IPS-15b (cell line): ENCODE results near the gene LENG1.
"Not testable (repeated sequence)": the region's sequence is repeated elsewhere in the genome, so short reads cannot be mapped to it uniquely, and the experiment has no call there.

Experiments used
- H3K27me3 ChIP-seq: one replicate; pipeline ENCODE4 v1.6.1; 2013; ENCODE audit warnings: low read length; ENCODE audit not compliant: control insufficient read depth, insufficient read depth
- H3K36me3 ChIP-seq: one replicate; pipeline ENCODE4 v1.6.1; 2013; ENCODE audit warnings: low read length; ENCODE audit not compliant: control insufficient read depth, insufficient read depth
- H3K4me1 ChIP-seq: one replicate; pipeline ENCODE4 v1.6.1; 2013; ENCODE audit warnings: mild to moderate bottlenecking, low read length; ENCODE audit not compliant: control insufficient read depth, insufficient read depth
- H3K4me3 ChIP-seq: one replicate; pipeline ENCODE4 v1.5.1; 2013; ENCODE audit warnings: low read depth, low read length
- H3K9ac ChIP-seq: one replicate; pipeline ENCODE4 v1.6.1; 2013; ENCODE audit warnings: low read depth, mild to moderate bottlenecking, low read length
- H3K9me3 ChIP-seq: one replicate; pipeline ENCODE4 v1.6.1; 2013; ENCODE audit warnings: mild to moderate bottlenecking, low read length; ENCODE audit not compliant: control insufficient read depth, insufficient read depth

Gene LENG1

DNA sequence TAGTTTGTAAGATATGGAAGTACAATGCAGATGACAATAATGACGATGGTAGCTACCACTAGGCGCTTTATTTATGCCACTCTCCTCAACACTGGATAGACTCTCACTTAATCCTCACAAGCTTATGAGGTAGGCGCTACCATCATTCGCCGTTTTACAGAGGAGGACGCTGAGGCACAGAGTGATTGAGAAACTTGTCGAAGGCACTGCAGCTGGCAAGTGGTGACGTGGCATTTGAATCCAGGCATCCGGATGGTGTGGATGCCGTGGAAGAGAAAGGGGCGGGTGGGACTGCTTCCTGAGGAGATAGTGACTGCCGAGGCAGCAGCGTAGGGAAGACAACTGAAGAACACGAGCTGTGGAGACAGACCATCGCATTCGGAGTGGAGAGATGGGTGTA, 39.9 kb upstream of the LENG1 start:
- H3K9ac ChIP-seq = no peak overlapping the region
- H3K9me3 ChIP-seq = no peaks in the 10 kb centered on the region
- H3K4me1 ChIP-seq = peaks cover 12% of the 10 kb centered on the region
- no peak overlapping the region for H3K4me3 ChIP-seq
- peaks cover 30% of the 10 kb centered on the region for H3K36me3 ChIP-seq
- no peaks in the 10 kb centered on the region for H3K27me3 ChIP-seq

DNA sequence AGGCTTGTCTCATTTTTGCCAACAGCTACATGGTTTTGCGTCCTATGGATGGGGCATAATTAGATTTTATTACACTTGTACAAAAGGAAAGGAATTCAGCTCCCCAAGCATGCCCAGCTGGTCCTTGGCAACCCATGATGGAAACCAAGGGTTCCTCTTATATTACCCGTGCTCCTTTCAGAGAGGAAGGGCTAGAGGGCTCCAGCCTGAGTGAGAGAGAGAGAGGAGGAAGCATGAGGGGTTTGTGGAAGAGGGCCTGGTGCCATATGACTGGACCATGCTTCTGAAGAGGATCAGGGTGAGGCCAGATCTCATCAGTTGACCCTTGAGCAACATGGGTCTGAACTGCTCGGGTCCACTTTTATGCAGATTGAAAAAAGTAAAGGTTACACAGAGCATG, 37.6 kb upstream of the LENG1 start:
- Histone ChIP-seq H3K9ac (no peak overlapping the region), H3K4me1 (peaks cover 3% of the 10 kb centered on the region), H3K4me3 (no peak overlapping the region), H3K9me3 (no peaks in the 10 kb centered on the region), H3K36me3 (peaks cover 18% of the 10 kb centered on the region), H3K27me3 (no peaks in the 10 kb centered on the region)

DNA sequence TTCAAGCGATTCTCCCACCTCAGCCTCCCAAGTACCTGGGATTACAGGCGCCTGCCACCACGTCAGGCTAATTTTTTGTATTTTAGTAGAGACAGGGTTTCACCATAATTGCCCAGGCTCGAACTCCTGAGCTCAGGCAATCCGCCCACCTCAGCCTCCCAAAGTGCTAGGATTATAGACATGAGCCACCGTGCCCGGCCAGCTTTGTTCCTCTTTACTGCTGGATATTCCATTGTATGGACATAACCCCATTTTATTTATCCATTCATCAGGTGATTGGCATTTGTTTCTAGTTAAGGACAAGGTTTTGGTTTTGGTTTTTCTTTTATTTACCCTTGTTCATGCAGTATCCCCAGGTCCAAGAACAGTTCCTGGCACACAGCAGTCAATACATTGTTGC, 37.0 kb upstream of the LENG1 start:
- Histone ChIP-seq H3K4me1 (peaks cover under 1% of the 10 kb centered on the region), H3K9me3 (no peaks in the 10 kb centered on the region), H3K9ac (no peak overlapping the region), H3K27me3 (no peaks in the 10 kb centered on the region), H3K36me3 (peaks cover 12% of the 10 kb centered on the region), H3K4me3 (no peak overlapping the region)

DNA sequence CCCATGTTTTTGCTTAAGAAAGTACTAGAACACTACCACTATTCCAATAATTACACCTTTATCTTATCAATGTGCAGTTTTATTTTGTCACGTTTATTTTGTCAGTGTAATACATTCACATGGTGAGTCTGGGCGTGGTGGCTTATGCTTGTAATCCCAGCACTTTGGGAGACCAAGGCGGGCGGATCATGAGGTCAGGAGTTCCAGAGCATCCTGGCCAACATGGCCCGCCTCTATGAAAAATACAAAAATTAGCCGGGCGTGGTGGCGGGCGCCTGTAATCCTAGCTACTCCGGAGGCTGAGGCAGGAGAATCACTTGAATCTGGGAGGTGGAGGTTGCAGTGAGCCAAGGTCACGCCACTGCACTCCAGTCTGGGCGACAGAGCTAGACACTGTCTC, 34.9 kb upstream of the LENG1 start:
- H3K4me3 ChIP-seq = not testable (repeated sequence)

DNA sequence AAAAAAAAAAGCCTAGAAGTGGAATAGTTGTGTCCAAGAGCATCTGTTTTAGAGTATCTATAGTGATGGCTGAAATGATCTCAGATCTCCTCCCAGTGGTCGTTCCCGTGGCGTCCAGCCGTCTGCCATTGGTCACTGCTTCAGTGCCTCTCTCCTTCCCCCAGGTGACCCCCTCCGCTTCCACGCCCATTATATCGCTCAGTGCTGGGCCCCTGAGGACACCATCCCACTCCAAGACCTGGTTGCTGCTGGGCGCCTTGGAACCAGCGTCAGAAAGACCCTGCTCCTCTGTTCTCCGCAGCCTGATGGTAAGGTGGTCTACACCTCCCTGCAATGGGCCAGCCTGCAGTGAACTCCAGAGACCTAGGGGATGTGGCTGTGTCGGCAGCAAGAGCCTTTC, 33.5 kb upstream of the LENG1 start:
- no peaks in the 10 kb centered on the region for H3K27me3 ChIP-seq
- H3K9me3 ChIP-seq = no peaks in the 10 kb centered on the region
- peaks cover 2% of the 10 kb centered on the region for H3K4me1 ChIP-seq
- H3K4me3 ChIP-seq = no peak overlapping the region
- peaks cover 7% of the 10 kb centered on the region for H3K36me3 ChIP-seq
- H3K9ac ChIP-seq = no peak overlapping the region

More for the DNA sequence above, 34.9 kb upstream of the LENG1 start:
- H3K9me3 ChIP-seq, H3K9ac ChIP-seq, H3K4me1 ChIP-seq, H3K27me3 ChIP-seq, H3K36me3 ChIP-seq: not testable (repeated sequence)

DNA sequence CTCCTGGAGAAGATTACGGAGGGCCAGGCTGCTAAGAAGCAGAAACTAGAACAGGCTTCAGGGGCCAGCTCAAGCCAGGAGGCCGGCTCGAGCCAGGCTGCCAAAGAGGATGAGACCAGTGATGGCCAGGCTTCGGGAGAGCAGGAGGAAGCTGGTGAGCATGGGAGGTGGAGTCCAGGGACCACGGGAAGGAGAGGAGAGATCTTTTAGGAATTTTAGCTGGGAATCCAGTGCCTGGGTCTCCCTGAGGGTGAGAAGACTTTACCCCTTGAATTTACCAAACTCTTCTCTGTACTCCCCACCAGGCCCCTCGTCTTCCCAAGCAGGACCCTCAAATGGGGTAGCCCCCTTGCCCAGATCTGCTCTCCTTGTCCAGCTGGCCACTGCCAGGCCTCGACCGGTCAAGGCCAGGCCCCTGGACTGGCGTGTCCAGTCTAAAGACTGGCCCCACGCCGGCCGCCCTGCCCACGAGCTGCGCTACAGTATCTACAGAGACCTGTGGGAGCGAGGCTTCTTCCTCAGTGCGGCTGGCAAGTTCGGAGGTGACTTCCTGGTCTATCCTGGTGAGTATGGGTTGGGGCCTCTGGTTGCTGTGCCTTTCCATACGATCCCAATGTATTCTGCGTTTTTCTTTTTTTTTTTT, 32.4 kb upstream of the LENG1 start:
- Histone ChIP-seq H3K27me3 (no peaks in the 10 kb centered on the region), H3K4me3 (peak overlapping the region; percentile 98), H3K36me3 (peaks cover 11% of the 10 kb centered on the region), H3K9me3 (no peaks in the 10 kb centered on the region), H3K9ac (peak overlapping the region; percentile 85), H3K4me1 (peaks cover 2% of the 10 kb centered on the region)

DNA sequence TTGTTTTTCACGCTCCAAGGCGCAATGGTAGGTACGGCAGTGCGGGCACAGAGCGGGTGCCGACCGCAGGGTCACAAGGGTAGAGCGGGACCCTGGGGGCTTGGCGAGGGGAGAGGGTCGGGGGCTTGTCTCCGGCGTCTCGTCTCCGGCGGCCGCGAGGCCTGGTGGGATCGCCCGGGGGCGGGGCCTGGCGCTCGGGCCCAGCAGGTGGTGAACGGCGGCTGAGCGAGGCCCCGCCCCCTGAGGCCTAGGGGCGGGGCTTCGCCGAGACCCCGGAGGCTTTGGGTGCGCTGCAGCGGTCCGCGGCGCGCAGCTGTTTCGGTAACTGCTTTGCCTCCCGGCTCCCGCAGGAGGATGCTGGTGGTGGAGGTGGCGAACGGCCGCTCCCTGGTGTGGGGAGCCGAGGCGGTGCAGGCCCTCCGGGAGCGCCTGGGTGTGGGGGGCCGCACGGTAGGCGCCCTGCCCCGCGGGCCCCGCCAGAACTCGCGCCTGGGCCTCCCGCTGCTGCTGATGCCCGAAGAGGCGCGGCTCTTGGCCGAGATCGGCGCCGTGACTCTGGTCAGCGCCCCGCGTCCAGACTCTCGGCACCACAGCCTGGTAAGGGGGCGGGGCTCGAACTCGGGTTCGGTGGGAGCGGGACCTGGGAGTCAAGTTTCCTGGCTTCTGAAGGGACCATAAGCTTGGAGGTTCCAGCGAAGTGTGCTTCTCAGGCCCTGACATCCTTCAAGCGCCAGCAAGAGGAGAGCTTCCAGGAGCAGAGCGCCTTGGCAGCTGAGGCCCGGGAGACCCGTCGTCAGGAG, 31.7 kb upstream of the LENG1 start, which contains the start of gene TSEN34:
TSS of gene TSEN34 (plus strand) at position 298 of the 800 bp plus-strand sequence. CDS start at position 355, 57 bp downstream.
- Histone ChIP-seq H3K9ac (peak within 1 kb of the TSS; percentile 90), H3K36me3 (peaks cover 17% of the 10 kb centered on the region)

DNA sequence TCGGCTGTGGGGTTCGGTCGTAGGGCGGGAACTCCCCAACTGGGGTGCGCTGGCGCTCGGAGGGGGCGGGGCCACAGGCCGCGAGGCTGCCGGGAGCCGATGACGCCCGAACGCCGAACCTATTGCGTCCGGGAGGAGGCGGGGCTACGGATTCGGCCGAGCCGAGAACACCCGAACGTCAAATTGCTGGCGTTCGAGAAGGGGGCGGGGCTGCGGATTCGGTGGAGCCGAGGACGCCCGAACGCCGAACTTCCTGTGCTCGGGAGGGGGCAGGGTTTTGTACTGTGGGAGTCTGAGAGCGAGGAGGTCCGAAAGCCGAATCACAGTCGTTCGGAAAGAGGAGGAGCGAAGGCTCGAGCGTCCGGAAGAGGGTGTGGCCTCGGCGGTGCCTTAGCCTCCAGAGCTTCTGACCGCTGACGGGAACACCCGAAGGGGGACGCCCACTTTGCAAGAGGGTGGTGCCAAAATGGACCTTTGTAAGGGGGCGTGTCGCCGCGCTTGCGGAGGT, 31.0 kb upstream of the LENG1 start:
- Histone ChIP-seq H3K36me3 (peaks cover 17% of the 10 kb centered on the region), H3K4me1 (peaks cover 2% of the 10 kb centered on the region), H3K9ac (peak overlapping the region; percentile 90)

More for the DNA sequence above, 31.7 kb upstream of the LENG1 start, which contains the start of gene TSEN34:
- Histone ChIP-seq H3K4me1 (peaks cover 2% of the 10 kb centered on the region), H3K9me3 (no peaks in the 10 kb centered on the region), H3K27me3 (no peaks in the 10 kb centered on the region), H3K4me3 (peak within 1 kb of the TSS; percentile 98)

DNA sequence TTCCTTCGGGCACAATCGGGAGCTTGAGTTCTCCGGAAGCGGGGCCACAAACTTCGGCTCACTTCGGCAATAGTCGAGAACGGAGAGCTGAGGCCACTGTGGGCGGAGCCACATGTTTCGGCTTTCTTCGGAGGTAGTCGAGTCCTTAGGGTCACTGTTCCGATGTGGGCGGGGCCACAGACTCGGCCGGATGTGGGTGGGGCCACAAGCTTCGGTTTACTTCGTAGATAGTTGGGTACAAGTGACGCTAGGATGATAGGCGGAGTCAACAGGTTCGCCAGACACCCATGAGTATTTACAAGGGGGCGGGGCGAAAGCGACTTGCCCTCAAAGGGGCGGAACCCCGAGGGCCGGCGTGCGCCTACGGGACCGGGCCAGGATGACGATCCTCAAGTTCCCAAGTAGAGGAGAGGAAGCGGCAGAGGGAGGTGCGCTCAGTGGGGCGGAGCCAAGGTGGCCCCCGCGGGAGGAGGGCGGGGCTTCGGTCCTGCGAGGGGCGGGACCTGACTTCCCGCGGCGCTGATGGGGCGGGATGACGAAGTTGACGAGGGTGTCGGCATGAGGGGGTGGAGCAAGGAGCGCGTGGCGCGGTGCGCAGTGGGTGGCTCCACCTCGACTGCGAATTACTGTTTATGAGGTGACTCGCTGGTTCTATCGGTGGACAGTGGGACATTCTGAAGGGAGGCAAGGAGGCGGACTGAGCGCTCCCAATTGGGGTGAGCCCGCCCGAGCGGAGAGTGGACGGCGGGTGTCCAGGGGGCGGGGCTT, 30.4 kb upstream of the LENG1 start:
- H3K4me1 ChIP-seq = peaks cover 2% of the 10 kb centered on the region
- peak overlapping the region; percentile 90 for H3K9ac ChIP-seq
- no peaks in the 10 kb centered on the region for H3K9me3 ChIP-seq
- peak overlapping the region; percentile 98 for H3K4me3 ChIP-seq
- H3K36me3 ChIP-seq = peaks cover 17% of the 10 kb centered on the region
- no peaks in the 10 kb centered on the region for H3K27me3 ChIP-seq

More for the DNA sequence above, 31.0 kb upstream of the LENG1 start:
- Histone ChIP-seq H3K4me3 (peak overlapping the region; percentile 98), H3K27me3 (no peaks in the 10 kb centered on the region), H3K9me3 (no peaks in the 10 kb centered on the region)

DNA sequence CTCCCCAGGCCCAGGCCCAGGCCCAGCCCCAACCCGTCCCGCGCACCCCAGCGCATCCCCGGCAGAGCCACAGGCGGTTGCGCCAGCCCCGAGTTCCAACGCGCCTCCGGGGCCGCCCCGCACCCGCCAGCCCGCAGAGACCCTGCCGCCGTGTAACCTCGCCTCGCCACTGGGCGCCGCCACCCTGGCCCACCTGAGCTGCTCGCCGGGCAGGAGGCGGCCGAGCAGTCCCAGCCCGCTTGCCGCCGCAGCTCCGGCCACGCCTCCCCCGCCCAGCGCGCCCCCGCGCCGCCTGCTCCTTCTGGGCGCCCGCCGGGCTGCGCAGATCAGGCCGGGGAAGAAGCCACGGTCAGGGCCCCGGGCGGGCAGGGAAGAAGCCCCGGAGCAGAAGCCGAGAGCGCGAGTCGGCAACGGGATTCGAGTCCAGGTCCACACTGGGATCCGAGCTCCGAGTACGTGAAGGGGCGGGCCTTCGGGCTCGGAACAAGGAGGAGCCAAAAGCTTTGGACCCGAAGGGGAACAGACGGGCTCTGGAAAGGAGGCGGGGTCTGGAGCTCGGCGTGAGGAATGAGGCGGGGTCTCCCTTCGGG, 29.7 kb upstream of the LENG1 start, which contains the start of gene MBOAT7:
TSS of gene MBOAT7 (minus strand) at position 436 of the 590 bp plus-strand sequence. CDS start 1,072 bp downstream, outside the sequence.
- H3K4me1 ChIP-seq = peaks cover 2% of the 10 kb centered on the region

More for the DNA sequence above, 29.7 kb upstream of the LENG1 start, which contains the start of gene MBOAT7:
- no peaks in the 10 kb centered on the region for H3K9me3 ChIP-seq
- no peaks in the 10 kb centered on the region for H3K27me3 ChIP-seq
- peaks cover 17% of the 10 kb centered on the region for H3K36me3 ChIP-seq
- H3K9ac ChIP-seq = peak within 1 kb of the TSS; percentile 90
- H3K4me3 ChIP-seq = peak within 1 kb of the TSS; percentile 98
